Measurements from ENCODE around the gene XIRP2.

The XIRP2 gene

DNA sequence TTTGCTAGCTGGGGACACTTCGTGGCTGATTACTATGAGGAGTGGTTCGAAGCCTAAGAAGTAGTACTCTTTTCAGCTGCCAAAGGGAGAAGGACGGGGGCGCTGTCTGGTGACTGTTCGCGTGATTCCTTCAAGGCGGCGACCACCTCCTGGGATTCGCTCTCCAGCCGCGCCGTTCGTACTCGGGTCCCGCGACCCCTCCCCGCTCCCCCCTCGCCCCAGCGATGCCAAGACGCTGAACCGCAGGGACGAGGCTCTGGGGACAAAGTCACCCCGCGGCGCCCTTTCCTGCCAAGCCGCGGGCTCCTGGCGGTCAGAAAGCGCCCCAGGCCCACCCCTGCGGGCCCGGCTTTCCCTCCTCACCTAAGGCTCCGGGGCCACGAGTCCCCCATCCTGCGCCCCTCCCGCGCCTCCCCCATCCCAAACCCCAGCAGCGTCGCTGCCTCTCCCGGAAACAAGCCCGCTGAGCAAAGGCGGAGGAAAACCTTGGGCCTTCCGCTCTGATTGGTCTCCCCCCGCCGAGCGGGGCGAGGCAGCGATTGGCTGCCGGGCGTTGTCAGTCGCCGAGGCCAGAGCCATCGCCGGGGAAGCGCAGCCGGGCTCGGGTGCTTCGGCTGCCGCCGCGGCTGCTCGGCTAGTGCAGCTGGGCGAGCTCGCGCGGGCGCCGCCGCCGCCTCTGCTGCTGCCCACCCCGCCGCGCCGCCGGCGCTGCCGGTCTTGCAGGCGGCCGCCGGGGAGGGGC, 404.3 kb downstream of the XIRP2 start, which contains the start of gene B3GALT1:
Gene B3GALT1, plus strand, starts transcription at position 572 of the 742 bp plus-strand sequence.
- TF ChIP-seq, protein P1, sequence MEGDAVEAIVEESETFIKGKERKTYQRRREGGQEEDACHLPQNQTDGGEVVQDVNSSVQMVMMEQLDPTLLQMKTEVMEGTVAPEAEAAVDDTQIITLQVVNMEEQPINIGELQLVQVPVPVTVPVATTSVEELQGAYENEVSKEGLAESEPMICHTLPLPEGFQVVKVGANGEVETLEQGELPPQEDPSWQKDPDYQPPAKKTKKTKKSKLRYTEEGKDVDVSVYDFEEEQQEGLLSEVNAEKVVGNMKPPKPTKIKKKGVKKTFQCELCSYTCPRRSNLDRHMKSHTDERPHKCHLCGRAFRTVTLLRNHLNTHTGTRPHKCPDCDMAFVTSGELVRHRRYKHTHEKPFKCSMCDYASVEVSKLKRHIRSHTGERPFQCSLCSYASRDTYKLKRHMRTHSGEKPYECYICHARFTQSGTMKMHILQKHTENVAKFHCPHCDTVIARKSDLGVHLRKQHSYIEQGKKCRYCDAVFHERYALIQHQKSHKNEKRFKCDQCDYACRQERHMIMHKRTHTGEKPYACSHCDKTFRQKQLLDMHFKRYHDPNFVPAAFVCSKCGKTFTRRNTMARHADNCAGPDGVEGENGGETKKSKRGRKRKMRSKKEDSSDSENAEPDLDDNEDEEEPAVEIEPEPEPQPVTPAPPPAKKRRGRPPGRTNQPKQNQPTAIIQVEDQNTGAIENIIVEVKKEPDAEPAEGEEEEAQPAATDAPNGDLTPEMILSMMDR (IDR thresholded peaks at IDR 0.05), result no peak
- Histone ChIP-seq H3K27me3 (peaks cover 99% of the 10 kb centered on the region), H3K4me1 (ENCODE audit: control insufficient read depth in 1 of 2, insufficient read depth in 1 of 2, low read depth in 1 of 2, low read length in 1 of 2) (peaks cover 16 to 26% of the 10 kb centered on the region in 2 experiments), H3K36me3 (no peaks in the 10 kb centered on the region), H3K4me3 (ENCODE audit: low read depth in 1 of 2, low read length in 1 of 2) (peak within 1 kb of the TSS; percentile 8 to 63), H3K9me3 (no peaks in the 10 kb centered on the region), H3K27ac (no peak within 1 kb of the TSS)

DNA sequence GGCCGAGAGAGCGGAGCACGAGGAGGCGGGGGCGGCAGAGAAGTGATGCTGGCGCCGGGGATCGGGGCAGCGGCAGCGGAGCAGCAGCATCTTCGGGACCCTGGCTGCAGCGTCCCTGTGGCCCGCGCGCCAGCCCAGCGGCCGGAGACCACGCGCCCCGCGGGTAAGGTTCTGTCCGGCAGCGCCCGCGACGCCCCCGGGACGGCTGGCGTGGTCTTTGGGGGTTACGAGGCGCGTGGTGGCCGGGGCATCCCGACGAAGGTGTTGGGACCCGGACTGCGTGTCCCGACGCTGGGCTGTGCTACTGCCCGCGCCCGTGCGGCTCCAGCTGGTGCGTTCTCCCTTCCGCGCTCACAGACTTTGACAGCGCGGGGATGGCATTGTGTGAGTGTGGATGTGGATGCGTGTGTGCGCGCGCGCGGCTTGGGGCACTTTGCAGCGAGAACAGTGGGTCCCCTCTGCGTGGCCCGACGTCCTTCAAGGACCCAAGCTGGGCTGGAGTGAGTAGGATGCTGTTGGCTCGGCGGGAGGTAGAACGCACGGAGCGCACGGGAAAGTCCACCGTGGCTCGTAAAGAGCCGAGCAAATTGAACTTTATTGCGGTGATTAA, 405.0 kb downstream of the XIRP2 start:
- H3K27me3 ChIP-seq, result peaks cover 92% of the 10 kb centered on the region
- peak overlapping the region in 1 of 2 experiments; percentile 63 for H3K4me3 ChIP-seq (ENCODE audit: low read depth in 1 of 2, low read length in 1 of 2)
- peaks cover 16 to 26% of the 10 kb centered on the region in 2 experiments for H3K4me1 ChIP-seq (ENCODE audit: control insufficient read depth in 1 of 2, insufficient read depth in 1 of 2, low read depth in 1 of 2, low read length in 1 of 2)
- H3K9me3 ChIP-seq, result no peaks in the 10 kb centered on the region
- H3K27ac ChIP-seq, result no peak overlapping the region
- TF ChIP-seq, protein P1 (IDR thresholded peaks at IDR 0.05), result no peak
- no peaks in the 10 kb centered on the region for H3K36me3 ChIP-seq

GRCh38 chr2:167293943-167294775, 405.9 kb downstream of the XIRP2 start:
- H3K27me3 ChIP-seq, result peaks cover 83% of the 10 kb centered on the region
- H3K36me3 ChIP-seq, result no peaks in the 10 kb centered on the region
- TF ChIP-seq, protein P1 (IDR thresholded peaks at IDR 0.05), result no peak
- H3K4me3 ChIP-seq (ENCODE audit: low read depth in 1 of 2, low read length in 1 of 2), result peak overlapping the region in 1 of 2 experiments; percentile 63
- H3K27ac ChIP-seq, result no peak overlapping the region
- no peaks in the 10 kb centered on the region for H3K9me3 ChIP-seq
- peaks cover 16 to 26% of the 10 kb centered on the region in 2 experiments for H3K4me1 ChIP-seq (ENCODE audit: control insufficient read depth in 1 of 2, insufficient read depth in 1 of 2, low read depth in 1 of 2, low read length in 1 of 2)

DNA sequence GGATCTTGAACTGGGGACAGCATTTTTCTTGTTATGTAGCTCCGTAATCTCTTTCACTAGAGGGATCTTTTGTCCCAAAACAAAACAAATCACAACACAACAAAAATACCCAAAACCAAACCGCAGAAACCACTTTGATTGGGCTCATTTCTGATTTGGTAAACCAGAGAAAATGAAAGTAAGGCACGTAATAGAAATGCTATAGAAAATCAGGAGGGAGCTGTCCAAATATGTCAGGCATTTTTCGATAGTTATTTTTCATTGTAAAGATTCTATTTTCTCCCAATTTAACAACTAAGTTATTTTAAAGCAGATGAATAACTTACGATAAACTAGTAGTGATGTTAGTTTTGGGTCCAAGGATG, 406.5 kb downstream of the XIRP2 start:
- Histone ChIP-seq H3K27me3 (peaks cover 77% of the 10 kb centered on the region), H3K9me3 (no peaks in the 10 kb centered on the region), H3K4me1 (ENCODE audit: control insufficient read depth in 1 of 2, insufficient read depth in 1 of 2, low read depth in 1 of 2, low read length in 1 of 2) (peaks cover 16 to 26% of the 10 kb centered on the region in 2 experiments), H3K4me3 (ENCODE audit: low read depth in 1 of 2, low read length in 1 of 2) (peak overlapping the region in 1 of 2 experiments; percentile 63), H3K36me3 (no peaks in the 10 kb centered on the region), H3K27ac (no peak overlapping the region)
- TF ChIP-seq, protein P1 (IDR thresholded peaks at IDR 0.05), result no peak

DNA sequence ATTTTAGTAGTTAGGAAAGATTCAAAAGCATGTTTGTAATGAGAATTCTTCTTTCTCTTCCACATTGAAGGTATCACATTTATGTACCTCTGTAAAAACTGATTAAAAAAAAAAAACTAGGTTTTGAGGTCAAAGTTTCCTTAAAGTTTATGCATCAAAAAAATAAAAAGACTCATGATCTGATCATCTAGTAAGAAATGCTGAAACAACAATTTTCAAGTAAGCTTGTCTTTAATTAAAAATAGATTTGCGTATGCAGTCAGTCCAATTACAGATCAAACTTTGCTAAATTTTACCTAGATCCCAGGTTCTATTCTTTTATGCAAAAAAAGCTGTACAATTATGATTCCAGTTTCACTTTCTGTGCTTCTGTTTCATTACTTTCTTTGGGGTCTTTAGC, 409.0 kb downstream of the XIRP2 start:
- Histone ChIP-seq H3K36me3 (no peaks in the 10 kb centered on the region), H3K9me3 (no peaks in the 10 kb centered on the region), H3K4me3 (ENCODE audit: low read depth in 1 of 2, low read length in 1 of 2) (no peak overlapping the region), H3K27ac (no peak overlapping the region), H3K27me3 (peaks cover 52% of the 10 kb centered on the region), H3K4me1 (ENCODE audit: control insufficient read depth in 1 of 2, insufficient read depth in 1 of 2, low read depth in 1 of 2, low read length in 1 of 2) (peaks cover 16 to 25% of the 10 kb centered on the region in 2 experiments)
- TF ChIP-seq, protein P1 (IDR thresholded peaks at IDR 0.05), result no peak

All from neutrophil (primary cell).